ENCODE results near the gene ATP5F1D. TPM values are rescaled to one million over a fixed set of nuclear protein-coding genes. Genes with fewer than 3 reads are reported as not detected.

The ATP5F1D gene
- total and polyA plus RNA-seq, 2 of the 8 experiments (the other 6 are each of a cell fraction or from before 2014, with no cell fraction given) = 174 to 249 TPM

DNA sequence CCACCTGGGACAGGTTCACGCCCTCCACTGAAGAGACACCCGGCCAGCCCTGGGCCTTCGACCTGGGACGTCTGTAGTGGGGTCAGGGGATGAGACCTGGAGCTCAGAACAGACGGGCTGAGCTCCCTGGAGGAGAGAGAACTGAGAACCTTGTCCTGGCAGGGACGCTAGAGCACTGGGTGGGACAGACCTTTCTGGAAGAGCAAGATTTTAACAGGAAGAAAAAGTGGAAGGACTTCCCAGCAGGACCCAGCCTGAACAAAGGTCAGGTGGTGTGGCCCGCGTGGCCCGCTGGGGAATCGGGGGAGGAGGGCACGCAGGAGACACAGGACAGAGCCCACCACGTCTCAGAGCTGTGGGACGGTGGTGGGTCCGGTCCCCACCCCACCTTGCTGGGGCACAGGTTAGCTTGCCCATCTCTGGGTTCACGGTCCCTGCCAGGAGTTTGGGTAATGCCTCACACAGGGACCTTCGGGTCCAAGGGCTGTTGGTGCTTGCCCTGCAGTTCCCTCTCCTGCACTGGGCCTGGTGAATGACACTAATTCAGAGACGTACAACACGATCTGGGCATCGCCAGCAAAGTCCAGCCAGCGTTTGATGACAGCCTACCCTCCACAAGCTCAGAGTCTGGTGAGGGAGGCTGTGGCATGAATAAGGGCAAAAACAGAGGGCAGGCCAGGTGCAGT is 42.9 kb downstream of the ATP5F1D start:
- WGBS, 2 experiments (ENCODE audit: extremely low coverage in 1 of 2, insufficient coverage in 1 of 2, insufficient read length in 1 of 2, insufficient replicate concordance in 2 of 2, low coverage in 1 of 2, low lambda C conversion rate in 2 of 2, missing lambda C conversion rate in 1 of 2) = 87% methylated on average over 19 of the region's 20 CpGs; no CpG with 5 or more reads in 1 of the 2 experiments
- Histone ChIP-seq H2AFZ (ENCODE audit: low read length) (no peak overlapping the region), H3K27ac (ENCODE audit: low read depth, low read length) (no peak overlapping the region), H2BK15ac (ENCODE audit: low read length) (peak overlapping the region; percentile 99), H3K56ac (replicated peaks; ENCODE audit: insufficient read length, low read depth, low read length) (no peak overlapping the region), H3K23ac (ENCODE audit: insufficient read length) (no peak overlapping the region), H3K36me3 (ENCODE audit: control insufficient read depth in 2 of 4, insufficient read depth in 4 of 4, low read length in 3 of 4) (no peaks in the 10 kb centered on the region), H3K4ac (replicated peaks; ENCODE audit: insufficient read length, low read depth, low read length) (no peak overlapping the region), H3K9ac (replicated peaks in 1 of 4; ENCODE audit: extremely low read depth in 1 of 4, low read depth in 3 of 4, low read length in 3 of 4) (no peak overlapping the region; a peak in 2 of 7 replicates), H3K9me3 (ENCODE audit: insufficient read depth in 2 of 2, low read depth in 1 of 2, low read length in 1 of 2) (no peaks in the 10 kb centered on the region), H2BK120ac (replicated peaks; ENCODE audit: low read depth, low read length) (peak overlapping the region; percentile 29), H3K27me3 (replicated peaks in 1 of 4; ENCODE audit: control insufficient read depth in 3 of 4, extremely low read depth in 1 of 4, insufficient read depth in 3 of 4, low read length in 3 of 4) (peaks cover 0 to 21% (median 12%) of the 10 kb centered on the region in 4 experiments; a peak in 5 of 7 replicates), H2BK20ac (ENCODE audit: low read length) (peak overlapping the region; percentile 93; the same call in 1 of the 2 replicates), H3K23me2 (ENCODE audit: low read depth, low read length) (peaks cover 5% of the 10 kb centered on the region; the same call in 1 of the 2 replicates), H3K18ac (ENCODE audit: extremely low read depth, low read length) (peak overlapping the region; percentile 62), H2AK5ac (ENCODE audit: low read depth, low read length) (peak overlapping the region; percentile 3; the same call in 1 of the 2 replicates), H3K4me3 (ENCODE audit: extremely low read depth in 1 of 4, insufficient read depth in 2 of 4, low read depth in 3 of 4, low read length in 4 of 4) (no peak overlapping the region; a peak in 1 of 8 replicates), H3K4me1 (replicated peaks in 1 of 4; ENCODE audit: control insufficient read depth in 3 of 4, insufficient read depth in 4 of 4, low read length in 3 of 4) (peaks cover 0 to 20% (median 9%) of the 10 kb centered on the region in 4 experiments; a peak in 5 of 7 replicates), H4K91ac (replicated peaks; ENCODE audit: insufficient read length, low read length) (no peak overlapping the region), H3K14ac (ENCODE audit: insufficient read length) (no peak overlapping the region), H3K79me2 (ENCODE audit: control insufficient read depth in 1 of 2, insufficient read depth in 2 of 2, low read length in 2 of 2) (no peaks in the 10 kb centered on the region), H4K20me1 (replicated peaks in 1 of 2; ENCODE audit: control insufficient read depth in 1 of 2, insufficient read depth in 2 of 2, low read length in 2 of 2) (peaks cover 0 to 5% of the 10 kb centered on the region in 2 experiments), H2BK12ac (ENCODE audit: low read depth, low read length) (peak overlapping the region; percentile 89), H2BK5ac (ENCODE audit: low read depth, low read length) (no peak overlapping the region), H3K4me2 (ENCODE audit: insufficient read depth in 1 of 2, low read depth in 2 of 2, low read length in 2 of 2) (peak overlapping the region in 1 of 2 experiments; percentile 84; a peak in 1 of 4 replicates), H4K5ac (ENCODE audit: insufficient read length, low read depth, low read length) (no peak overlapping the region), H3K79me1 (ENCODE audit: low read depth, low read length) (no peaks in the 10 kb centered on the region), H4K8ac (ENCODE audit: extremely low read depth, insufficient read depth, low read length) (no peak overlapping the region)
- no peak for FAIRE-seq
- DNase-seq (ENCODE audit: low read depth in 1 of 2, low spot score in 2 of 2) = no peak
- ChIA-PET POLR2A (ENCODE audit: partially characterized antibody) (interaction anchor here (0.8 to 3.7 kb wide), 16 partner anchors 9 to 183 kb away, joined by 3 to 35 read pairs (median 4); partner anchors contain the start of genes ATP5F1D, CIRBP and FAM174C), CTCF (ENCODE audit: partially characterized antibody) (interaction anchor here (0.6 to 2.3 kb wide), 16 partner anchors 18 to 187 kb away, joined by 3 to 7 read pairs (median 3); no protein-coding TSS in a partner anchor)
- TF ChIP-seq TEAD4 (IDR thresholded peaks at IDR 0.05; ENCODE audit: low read depth, low read length) = no peak
- TF ChIP-seq TBP (IDR thresholded peaks at IDR 0.05; ENCODE audit: low read depth, low read length) = no peak
- TF ChIP-seq GABPA (IDR thresholded peaks at IDR 0.05; ENCODE audit: borderline replicate concordance, insufficient read depth, low read length) = 0 out of 2 replicates have a peak, but pooled peaks have one; percentile 14
- TF ChIP-seq SP1 (IDR thresholded peaks at IDR 0.05; ENCODE audit: low read depth, low read length) = no peak

Measured in H1 (cell line).